BLaER1 (cell line): ENCODE data around the gene PLEKHO1.
"Not testable (repeated sequence)": the region's sequence is repeated elsewhere in the genome, so short reads cannot be mapped to it uniquely, and the experiment has no call there.

Experiments used
- H3K27ac ChIP-seq: shearing (Covaris generic); formaldehyde crosslinking; 2 replicates; pipeline ENCODE4 v1.8.1; 2022
- H3K27me3 ChIP-seq: shearing (Covaris generic); formaldehyde crosslinking; 2 replicates; pipeline ENCODE4 v1.8.1; 2022
- H3K36me3 ChIP-seq: shearing (Covaris generic); formaldehyde crosslinking; 2 replicates; pipeline ENCODE4 v1.8.1; 2022
- H3K4me1 ChIP-seq: shearing (Covaris generic); formaldehyde crosslinking; 2 replicates; pipeline ENCODE4 v1.8.1; 2022
- H3K4me2 ChIP-seq: shearing (Covaris generic); formaldehyde crosslinking; 2 replicates; pipeline ENCODE4 v1.8.1; 2022
- H3K4me3 ChIP-seq: shearing (Covaris generic); formaldehyde crosslinking; 2 replicates; pipeline ENCODE4 v1.8.1; 2022
- H3K9ac ChIP-seq: shearing (Covaris generic); formaldehyde crosslinking; 2 replicates; pipeline ENCODE4 v1.8.1; 2022
- H3K9me3 ChIP-seq: shearing (Covaris generic); formaldehyde crosslinking; 2 replicates; pipeline ENCODE4 v1.8.1; 2022
- H4K20me1 ChIP-seq: shearing (Covaris generic); formaldehyde crosslinking; 2 replicates; pipeline ENCODE4 v1.8.1; 2022
- Cebpa-rat ChIP-seq: shearing (Covaris generic); IDR thresholded peaks from 2 replicates; pipeline ENCODE4 v1.8.1; 2022

Gene PLEKHO1

DNA sequence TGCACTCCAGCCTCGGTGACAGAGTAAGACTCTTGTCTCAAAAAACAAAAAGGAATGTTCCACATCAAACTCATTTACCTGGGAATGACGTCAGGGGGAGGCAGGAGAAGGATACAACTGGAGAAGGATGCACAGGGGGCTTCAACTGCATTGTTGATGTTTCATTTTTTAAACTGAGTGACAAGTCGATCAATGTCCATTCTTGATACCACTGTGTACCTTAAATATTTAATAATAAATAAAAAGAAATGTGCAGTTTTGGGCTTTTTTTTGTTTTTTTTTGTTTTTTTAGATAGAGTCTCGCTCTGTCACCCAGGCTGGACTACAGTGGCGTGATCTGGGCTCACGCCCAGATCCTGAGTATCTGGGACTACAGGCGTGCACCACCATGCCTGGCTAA lies 35.8 kb downstream of the PLEKHO1 start:
- Histone ChIP-seq H3K9me3 (no peaks in the 10 kb centered on the region), H3K4me3 (no peak overlapping the region), H4K20me1 (no peaks in the 10 kb centered on the region), H3K27me3 (no peaks in the 10 kb centered on the region), H3K27ac (no peak overlapping the region), H3K36me3 (no peaks in the 10 kb centered on the region), H3K9ac (no peak overlapping the region), H3K4me1 (peaks cover 27% of the 10 kb centered on the region), H3K4me2 (no peak overlapping the region)
- no peak for TF ChIP-seq Cebpa-rat

DNA sequence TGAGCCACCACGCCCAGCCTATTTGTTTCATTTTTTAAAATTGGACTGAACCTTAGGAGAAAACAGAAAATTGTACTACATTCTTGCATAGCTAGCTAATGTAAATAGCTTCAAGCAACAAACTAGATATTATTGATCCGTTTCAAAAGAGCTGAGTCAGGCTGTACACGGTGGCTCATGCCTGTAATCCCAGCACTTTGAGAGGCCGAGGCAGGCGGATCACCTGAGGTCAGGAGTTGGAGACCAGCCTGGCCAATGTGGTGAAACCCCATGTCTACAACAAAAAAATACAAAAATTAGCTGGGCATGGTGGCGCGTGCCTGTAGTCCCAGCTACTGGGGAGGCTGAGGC lies 36.7 kb downstream of the PLEKHO1 start:
- peaks cover 21% of the 10 kb centered on the region for H3K4me1 ChIP-seq
- not testable (repeated sequence) for H3K36me3 ChIP-seq, H3K9ac ChIP-seq, H3K27me3 ChIP-seq, H3K9me3 ChIP-seq, H4K20me1 ChIP-seq, H3K27ac ChIP-seq, H3K4me2 ChIP-seq, H3K4me3 ChIP-seq

GRCh38 chr1:150186789-150187559 lies 37.3 kb downstream of the PLEKHO1 start:
- Histone ChIP-seq H3K4me1 (peaks cover 18% of the 10 kb centered on the region), H4K20me1 (no peaks in the 10 kb centered on the region), H3K4me2 (peak overlapping the region; percentile 54), H3K36me3 (no peaks in the 10 kb centered on the region), H3K9ac (no peak overlapping the region), H3K9me3 (no peaks in the 10 kb centered on the region), H3K27ac (no peak overlapping the region), H3K27me3 (no peaks in the 10 kb centered on the region), H3K4me3 (no peak overlapping the region)
- no peak for TF ChIP-seq Cebpa-rat

DNA sequence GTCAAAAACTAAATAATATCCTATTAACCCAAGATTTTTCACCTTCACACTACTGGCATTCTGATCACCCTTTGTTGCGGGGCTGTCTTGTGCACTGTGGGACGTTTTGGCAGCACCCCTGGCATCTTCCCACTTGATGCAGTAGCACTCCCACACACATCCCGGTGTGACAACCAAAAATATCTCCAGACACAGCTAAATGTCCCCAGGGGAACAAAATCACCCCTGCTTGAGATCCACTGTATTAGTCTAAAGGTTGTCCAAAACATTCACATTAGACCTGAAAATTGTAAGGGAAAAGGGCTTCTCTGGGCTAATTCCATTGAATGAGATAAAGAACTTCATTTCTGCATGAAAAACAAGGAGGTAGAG lies 37.8 kb downstream of the PLEKHO1 start:
- H3K4me2 ChIP-seq = peak overlapping the region; percentile 54
- TF ChIP-seq Cebpa-rat = no peak
- H3K9me3 ChIP-seq = no peaks in the 10 kb centered on the region
- no peaks in the 10 kb centered on the region for H4K20me1 ChIP-seq
- H3K36me3 ChIP-seq = no peaks in the 10 kb centered on the region
- H3K4me3 ChIP-seq = no peak overlapping the region
- H3K27me3 ChIP-seq = no peaks in the 10 kb centered on the region
- H3K4me1 ChIP-seq = peaks cover 18% of the 10 kb centered on the region
- no peak overlapping the region for H3K9ac ChIP-seq
- H3K27ac ChIP-seq = no peak overlapping the region

GRCh38 chr1:150192012-150192411 lies 42.3 kb downstream of the PLEKHO1 start:
- Histone ChIP-seq H3K27me3 (no peaks in the 10 kb centered on the region), H3K9me3 (no peaks in the 10 kb centered on the region), H4K20me1 (no peaks in the 10 kb centered on the region), H3K4me3 (no peak overlapping the region), H3K9ac (no peak overlapping the region), H3K4me2 (no peak overlapping the region), H3K27ac (no peak overlapping the region), H3K4me1 (peaks cover 11% of the 10 kb centered on the region), H3K36me3 (no peaks in the 10 kb centered on the region)
- TF ChIP-seq Cebpa-rat = no peak

DNA sequence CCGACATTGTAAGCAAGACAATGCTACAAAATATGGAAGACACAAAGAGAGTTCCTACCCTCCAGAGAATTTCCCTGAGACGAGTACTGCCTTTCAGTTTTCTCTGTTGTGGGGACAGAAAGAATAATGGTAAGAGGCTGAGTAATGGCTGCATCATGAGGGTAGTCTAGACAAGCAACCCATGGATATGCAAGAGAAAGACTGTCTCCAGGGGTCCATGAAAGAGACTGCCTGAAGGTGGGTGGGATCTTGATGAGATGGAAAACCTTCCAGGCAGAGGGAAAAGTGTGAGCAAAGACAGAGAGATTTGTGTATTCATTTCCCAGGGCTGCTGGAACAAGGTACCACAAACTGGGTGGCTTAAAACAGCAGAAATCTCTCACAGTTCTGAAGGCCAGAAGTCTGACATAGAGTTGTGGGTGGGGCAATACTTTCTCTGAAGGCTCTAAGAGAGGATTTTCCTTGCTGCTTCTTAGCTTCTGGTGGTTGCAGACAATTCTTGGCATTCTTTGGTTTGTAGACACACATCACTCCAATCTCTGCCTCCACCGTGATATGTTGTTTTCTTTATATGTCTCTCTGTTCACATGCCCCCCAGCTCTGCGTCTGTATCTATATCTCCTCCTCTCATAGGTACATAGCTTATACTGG lies 44.8 kb downstream of the PLEKHO1 start:
- no peak for TF ChIP-seq Cebpa-rat
- Histone ChIP-seq H4K20me1 (no peaks in the 10 kb centered on the region), H3K9me3 (no peaks in the 10 kb centered on the region), H3K4me1 (no peaks in the 10 kb centered on the region), H3K36me3 (no peaks in the 10 kb centered on the region), H3K27me3 (no peaks in the 10 kb centered on the region), H3K4me2 (no peak overlapping the region), H3K9ac (no peak overlapping the region), H3K27ac (no peak overlapping the region), H3K4me3 (no peak overlapping the region)

DNA sequence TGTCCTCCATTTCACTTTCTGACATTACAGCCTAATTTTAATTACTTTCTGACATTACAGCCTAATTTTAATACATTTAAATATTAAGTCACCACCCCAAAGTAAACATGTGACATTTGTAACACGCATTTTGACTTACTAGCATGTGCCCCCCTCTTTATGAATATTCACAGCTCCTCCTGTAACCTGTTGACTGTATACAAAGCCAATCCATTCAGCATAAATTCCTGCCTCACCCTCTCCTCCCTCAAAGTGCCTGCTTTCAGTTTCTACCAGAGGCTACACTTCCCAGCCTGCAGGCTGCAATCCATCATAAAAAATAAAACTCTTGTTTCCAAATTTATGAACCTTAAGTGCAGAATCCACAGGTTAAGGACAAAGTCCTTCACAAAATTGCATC lies 46.7 kb downstream of the PLEKHO1 start:
- no peaks in the 10 kb centered on the region for H4K20me1 ChIP-seq
- TF ChIP-seq Cebpa-rat = no peak
- H3K4me3 ChIP-seq = no peak overlapping the region
- H3K4me2 ChIP-seq = no peak overlapping the region
- H3K9ac ChIP-seq = no peak overlapping the region
- H3K27me3 ChIP-seq = no peaks in the 10 kb centered on the region
- H3K9me3 ChIP-seq = peaks cover 13% of the 10 kb centered on the region
- H3K36me3 ChIP-seq = no peaks in the 10 kb centered on the region
- no peak overlapping the region for H3K27ac ChIP-seq
- no peaks in the 10 kb centered on the region for H3K4me1 ChIP-seq

GRCh38 chr1:150207281-150207971 lies 57.7 kb downstream of the PLEKHO1 start:
- no peak overlapping the region for H3K27ac ChIP-seq
- H3K4me3 ChIP-seq = no peak overlapping the region
- no peak overlapping the region for H3K9ac ChIP-seq
- H3K36me3 ChIP-seq = no peaks in the 10 kb centered on the region
- H3K4me1 ChIP-seq = no peaks in the 10 kb centered on the region
- TF ChIP-seq Cebpa-rat = no peak
- no peak overlapping the region for H3K4me2 ChIP-seq
- H4K20me1 ChIP-seq = no peaks in the 10 kb centered on the region
- no peaks in the 10 kb centered on the region for H3K27me3 ChIP-seq
- no peaks in the 10 kb centered on the region for H3K9me3 ChIP-seq

GRCh38 chr1:150208460-150208859 lies 58.7 kb downstream of the PLEKHO1 start:
- H3K4me2 ChIP-seq, H3K9ac ChIP-seq, H3K4me3 ChIP-seq, H3K36me3 ChIP-seq, H4K20me1 ChIP-seq, H3K27me3 ChIP-seq, H3K9me3 ChIP-seq, H3K27ac ChIP-seq, H3K4me1 ChIP-seq: not testable (repeated sequence)
